COLO829 (cell line): ENCODE results near the gene NR2F6.

Source experiments
- DNase-seq: peaks from one replicate; pipeline ENCODE4 v3.0.0; 2012; ENCODE audit warnings: low spot score

NR2F6 gene

GRCh38 chr19:17263712-17264640 is 18.3 kb upstream of the NR2F6 start:
- no peak for DNase-seq

- no peak for DNase-seq
Observed at GRCh38 chr19:17262557-17262956, 16.8 kb upstream of the NR2F6 start.

- peak; percentile 85 for DNase-seq
Observed at GRCh38 chr19:17260842-17261325, 15.2 kb upstream of the NR2F6 start.

- DNase-seq = no peak
Observed at GRCh38 chr19:17259934-17260333, 14.2 kb upstream of the NR2F6 start.

GRCh38 chr19:17259118-17259780 is 13.5 kb upstream of the NR2F6 start:
- DNase-seq = no peak

- DNase-seq = no peak
Observed at GRCh38 chr19:17256130-17256529, 10.4 kb upstream of the NR2F6 start.

- no peak for DNase-seq
Observed at GRCh38 chr19:17255150-17255621, 9.5 kb upstream of the NR2F6 start.

GRCh38 chr19:17254636-17255035 is 8.9 kb upstream of the NR2F6 start:
- no peak for DNase-seq

GRCh38 chr19:17249887-17250548 is 4.3 kb upstream of the NR2F6 start:
- no peak for DNase-seq

GRCh38 chr19:17248011-17248776 is 2.5 kb upstream of the NR2F6 start:
- DNase-seq = no peak

- DNase-seq = no peak
Observed at GRCh38 chr19:17246681-17247425, 1.1 kb upstream of the NR2F6 start.

- DNase-seq = no peak
Observed at GRCh38 chr19:17244618-17245534, 843 bp downstream of the NR2F6 start.

- DNase-seq = peak; percentile 51
Observed at GRCh38 chr19:17243830-17244617, 1.7 kb downstream of the NR2F6 start.

- DNase-seq = no peak
Observed at GRCh38 chr19:17243211-17243829, 2.4 kb downstream of the NR2F6 start.

GRCh38 chr19:17242431-17243208 is 3.1 kb downstream of the NR2F6 start:
- no peak for DNase-seq

GRCh38 chr19:17240826-17241399 is 4.8 kb downstream of the NR2F6 start:
- DNase-seq = no peak

GRCh38 chr19:17240062-17240752 is 5.5 kb downstream of the NR2F6 start:
- no peak for DNase-seq
